GM23248 (cell line): ENCODE measurements around the gene PER3. TPM values are rescaled to one million over a fixed set of nuclear protein-coding genes. Genes with fewer than 3 reads are reported as not detected.

Source experiments
- DNase-seq: peaks from one replicate; pipeline ENCODE4 v3.0.0-alpha.2; 2015
- H2AFZ ChIP-seq: fragments of 200-600 bp; sonication (generic); 2 replicates; pipeline ENCODE4 v1.6.1; 2016; ENCODE audit warnings: antibody characterized with exemption
- H3F3A ChIP-seq: fragments of 200-600 bp; sonication (generic); 2 replicates; pipeline ENCODE4 v1.6.1; 2016; ENCODE audit warnings: mild to moderate bottlenecking, antibody characterized with exemption, mixed run types; ENCODE audit not compliant: insufficient read depth
- H3K27ac ChIP-seq: fragments of 200-600 bp; sonication (generic); 2 replicates; pipeline ENCODE4 v1.5.1; 2016; ENCODE audit warnings: mild to moderate bottlenecking
- H3K27me3 ChIP-seq: fragments of 200-600 bp; sonication (generic); replicated peaks from 2 replicates; pipeline ENCODE4 v1.6.1; 2016; ENCODE audit warnings: mild to moderate bottlenecking; ENCODE audit not compliant: insufficient read depth
- H3K36me3 ChIP-seq: fragments of 200-600 bp; sonication (generic); 2 replicates; pipeline ENCODE4 v1.6.1; 2016; ENCODE audit warnings: low read depth, mild to moderate bottlenecking
- H3K4me1 ChIP-seq: fragments of 200-600 bp; sonication (generic); 2 replicates; pipeline ENCODE4 v1.6.1; 2016; ENCODE audit warnings: mild to moderate bottlenecking; ENCODE audit not compliant: insufficient read depth
- H3K4me2 ChIP-seq: fragments of 200-600 bp; sonication (generic); one replicate; pipeline ENCODE4 v1.6.1; 2016; ENCODE audit warnings: mild to moderate bottlenecking; ENCODE audit not compliant: unreplicated experiment
- H3K4me3 ChIP-seq: fragments of 200-600 bp; sonication (generic); 2 replicates; pipeline ENCODE4 v1.5.1; 2016; ENCODE audit warnings: mild to moderate bottlenecking
- H3K79me2 ChIP-seq: fragments of 200-600 bp; sonication (generic); 2 replicates; pipeline ENCODE4 v1.6.1; 2016; ENCODE audit warnings: mild to moderate bottlenecking; ENCODE audit not compliant: insufficient read depth
- H3K9ac ChIP-seq: fragments of 200-600 bp; sonication (generic); 2 replicates; pipeline ENCODE4 v1.6.1; 2016; ENCODE audit warnings: mild to moderate bottlenecking
- H3K9me2 ChIP-seq: fragments of 200-600 bp; sonication (generic); 2 replicates; pipeline ENCODE4 v1.6.1; 2016; ENCODE audit warnings: mixed run types, mild to moderate bottlenecking, moderate library complexity; ENCODE audit not compliant: insufficient read depth
- H3K9me3 ChIP-seq: fragments of 200-600 bp; sonication (generic); one replicate; pipeline ENCODE4 v1.6.1; 2017; ENCODE audit warnings: low read depth
- H4K20me1 ChIP-seq: fragments of 200-600 bp; sonication (generic); 2 replicates; pipeline ENCODE4 v1.6.0; 2016; ENCODE audit not compliant: insufficient read depth
- EZH2 ChIP-seq: fragments of 200-600 bp; sonication (generic); IDR thresholded peaks from 2 replicates; pipeline ENCODE4 v1.6.1; 2018; ENCODE audit warnings: antibody characterized with exemption, mild to moderate bottlenecking; ENCODE audit not compliant: insufficient read depth, poor library complexity, severe bottlenecking
- EZH2phosphoT487 ChIP-seq: fragments of 200-600 bp; sonication (generic); IDR thresholded peaks from 2 replicates; pipeline ENCODE4 v1.6.1; 2018; ENCODE audit warnings: antibody characterized with exemption, moderate library complexity, mild to moderate bottlenecking, low read depth; ENCODE audit not compliant: insufficient read depth
- WGBS, 2 experiments: methylation state at CpG; one replicate each; pipeline ENCODE4 v1.1.6; 2015 to 2017; ENCODE audit warnings: low lambda C conversion rate in 2 of 2, low coverage in 1 of 2; ENCODE audit errors: missing lambda C conversion rate in 2 of 2; 5-methylcytosine and 5-hydroxymethylcytosine counted together
- in situ Hi-C: fragments of 300-500 bp; cut with MboI; formaldehyde crosslinking; loops from 2 replicates; pipeline ENCODE4 v1.15.0; 2020
- polyA plus RNA-seq: library from polyadenylated mRNA; unstranded; fragments of >200 nt; fragmentation: Nextera tagmentation; extraction: Ambion mirVana; gene quantifications from 2 replicates; pipeline ENCODE4 v1.2.1, GENCODE V29; 2016
- total RNA-seq: library from RNA; depleted of rRNA; stranded (reverse); fragments of >200 nt; shearing (Covaris generic); gene quantifications from 2 replicates; pipeline ENCODE4 v1.2.3, GENCODE V29; 2014

PER3 gene
- total and polyA plus RNA-seq, 2 experiments from 2014 or later: 1.1 to 2.4 TPM

GRCh38 chr1:7869136-7869920, 85.2 kb downstream of the PER3 start:
- Histone ChIP-seq H3K79me2 (no peaks in the 10 kb centered on the region), H4K20me1 (no peaks in the 10 kb centered on the region), H3K27ac (no peak overlapping the region), H3K9ac (no peak overlapping the region), H3K36me3 (no peaks in the 10 kb centered on the region), H3K9me2 (no peaks in the 10 kb centered on the region), H3K4me2 (no peak overlapping the region), H3K4me1 (no peaks in the 10 kb centered on the region), H3F3A (no peaks in the 10 kb centered on the region), H3K27me3 (no peaks in the 10 kb centered on the region), H2AFZ (no peak overlapping the region), H3K4me3 (no peak overlapping the region), H3K9me3 (no peaks in the 10 kb centered on the region)
- WGBS, 2 experiments: 66 to 69% methylated on average over 16 of the region's 16 CpGs
- in situ Hi-C loops: no loop called here
- no peak for DNase-seq
- TF ChIP-seq EZH2 (no peak), EZH2phosphoT487 (no peak)

GRCh38 chr1:7871136-7871535, 87.0 kb downstream of the PER3 start:
- H2AFZ ChIP-seq: no peak overlapping the region
- in situ Hi-C loops: no loop called here
- H3F3A ChIP-seq: no peaks in the 10 kb centered on the region
- H3K79me2 ChIP-seq: no peaks in the 10 kb centered on the region
- DNase-seq: no peak
- no peaks in the 10 kb centered on the region for H3K4me1 ChIP-seq
- no peak overlapping the region for H3K27ac ChIP-seq
- no peaks in the 10 kb centered on the region for H3K9me2 ChIP-seq
- 62 to 68% methylated on average over 6 of the region's 6 CpGs for WGBS, 2 experiments
- H3K4me2 ChIP-seq: no peak overlapping the region
- H3K9me3 ChIP-seq: no peaks in the 10 kb centered on the region
- no peak overlapping the region for H3K4me3 ChIP-seq
- no peaks in the 10 kb centered on the region for H4K20me1 ChIP-seq
- H3K9ac ChIP-seq: no peak overlapping the region
- TF ChIP-seq EZH2 (no peak), EZH2phosphoT487 (no peak)
- no peaks in the 10 kb centered on the region for H3K36me3 ChIP-seq
- H3K27me3 ChIP-seq: no peaks in the 10 kb centered on the region

- Histone ChIP-seq H3K4me3 (no peak overlapping the region), H3K9ac (no peak overlapping the region), H3F3A (no peaks in the 10 kb centered on the region), H3K4me1 (no peaks in the 10 kb centered on the region), H3K27ac (no peak overlapping the region), H3K27me3 (no peaks in the 10 kb centered on the region), H3K4me2 (no peak overlapping the region), H3K79me2 (no peaks in the 10 kb centered on the region), H3K9me3 (no peaks in the 10 kb centered on the region), H2AFZ (no peak overlapping the region), H3K36me3 (no peaks in the 10 kb centered on the region), H3K9me2 (no peaks in the 10 kb centered on the region), H4K20me1 (no peaks in the 10 kb centered on the region)
- 54 to 61% methylated on average over 9 to 11 of the region's 11 CpGs for WGBS, 2 experiments
- no peak for TF ChIP-seq EZH2
- no peak for TF ChIP-seq EZH2phosphoT487
- in situ Hi-C loops: no loop called here
- no peak for DNase-seq
These were observed 90.0 kb downstream of the PER3 start for GRCh38 chr1:7873801-7874795.

DNA sequence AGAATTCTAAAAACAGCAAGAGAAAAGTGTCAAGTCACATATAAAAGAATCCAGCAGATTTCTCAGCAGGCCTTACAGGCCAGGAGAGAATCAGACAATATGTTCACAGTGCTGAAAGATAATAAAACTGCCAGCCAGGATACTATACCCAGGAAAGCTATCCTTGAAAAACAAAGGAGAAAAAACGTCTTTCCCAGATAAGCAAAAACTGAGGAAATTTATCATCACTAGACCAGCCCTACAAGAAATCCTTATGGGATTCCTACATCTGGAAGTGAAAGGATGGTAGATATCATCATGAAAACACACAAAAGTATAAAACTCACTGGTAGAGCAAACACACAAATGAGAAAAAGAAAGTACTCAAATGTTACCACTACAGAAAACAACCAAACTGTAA, 93.9 kb downstream of the PER3 start:
- H3K4me1 ChIP-seq: no peaks in the 10 kb centered on the region
- H4K20me1 ChIP-seq: no peaks in the 10 kb centered on the region
- H3F3A ChIP-seq: no peaks in the 10 kb centered on the region
- H3K9ac ChIP-seq: no peak overlapping the region
- no peak for DNase-seq
- no peaks in the 10 kb centered on the region for H3K79me2 ChIP-seq
- in situ Hi-C loops: no loop called here
- no peak overlapping the region for H3K27ac ChIP-seq
- no peak overlapping the region for H3K4me3 ChIP-seq
- TF ChIP-seq EZH2 (no peak), EZH2phosphoT487 (no peak)
- no peak overlapping the region for H3K4me2 ChIP-seq
- peaks cover 5% of the 10 kb centered on the region for H3K27me3 ChIP-seq
- no peaks in the 10 kb centered on the region for H3K9me3 ChIP-seq
- no peak overlapping the region for H2AFZ ChIP-seq
- H3K9me2 ChIP-seq: no peaks in the 10 kb centered on the region
- WGBS, 2 experiments: 13 to 17% methylated on average over 1 of the region's 1 CpG
- no peaks in the 10 kb centered on the region for H3K36me3 ChIP-seq
